Esophagus squamous epithelium (tissue), 4 donors: ENCODE data around the gene PLPP7.

Experiments
- POLR2A ChIP-seq, 4 donors: fragments of 450-650 bp; IDR thresholded peaks; one replicate each; pipeline ENCODE4 v1.6.1; 2017; ENCODE audit warnings: antibody characterized with exemption in 4 of 4, mild to moderate bottlenecking in 4 of 4, moderate library complexity in 3 of 4
- TF ChIP-seq, protein P1 (sequence below), 6 experiments: fragments of 450-650 bp in 4 of 6; fragments of 200-600 bp in 2 of 6; sonication (generic) in 2 of 6; IDR thresholded peaks; one replicate each; pipeline ENCODE4 v1.5.1; 2016 to 2019; ENCODE audit warnings: antibody characterized with exemption in 6 of 6, mild to moderate bottlenecking in 4 of 6, moderate library complexity in 4 of 6

DNA sequence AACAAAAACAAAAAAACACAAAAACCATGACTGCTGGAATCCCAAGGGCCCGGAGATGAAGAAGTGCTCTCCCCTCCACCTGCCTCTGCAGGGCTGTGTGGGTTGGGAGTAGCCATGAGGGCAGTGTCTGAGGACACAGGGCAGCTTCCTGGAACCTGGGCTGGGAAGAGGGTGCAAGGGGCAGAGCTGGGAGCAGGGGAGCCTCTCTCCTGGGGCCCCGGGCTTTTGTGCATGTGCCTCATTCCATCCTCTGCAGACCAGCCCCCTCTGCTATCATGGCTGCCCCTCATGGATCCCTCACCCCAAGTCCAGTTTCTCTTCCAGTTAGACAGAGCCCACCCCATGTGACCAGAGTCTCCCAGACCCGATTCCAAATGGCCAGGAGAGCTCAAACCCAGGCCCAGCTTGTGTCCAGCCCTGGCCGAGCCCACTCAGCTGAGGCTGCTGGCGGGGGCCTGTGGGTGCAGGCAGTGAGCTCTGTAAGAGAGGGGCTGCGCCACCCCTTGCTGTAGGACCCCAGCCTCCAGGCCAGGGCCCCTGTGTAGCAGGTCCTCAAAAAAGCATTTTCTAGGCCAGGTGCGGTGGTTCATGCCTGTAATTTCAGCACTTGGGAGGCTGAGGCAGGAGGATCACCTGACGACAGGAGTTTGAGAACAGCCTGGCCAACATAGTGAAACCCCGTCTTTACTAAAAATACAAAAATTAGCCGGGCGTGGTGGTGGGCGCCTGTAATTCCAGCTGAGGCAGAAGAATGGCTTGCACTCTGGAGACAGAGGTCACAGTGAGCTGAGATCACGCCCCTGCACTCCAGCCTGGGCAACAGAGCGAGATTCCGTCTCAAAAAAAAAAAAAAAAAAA, 44.5 kb downstream of the PLPP7 start:
- TF ChIP-seq POLR2A (IDR thresholded peaks at IDR 0.05), result no peak
- TF ChIP-seq, protein P1, sequence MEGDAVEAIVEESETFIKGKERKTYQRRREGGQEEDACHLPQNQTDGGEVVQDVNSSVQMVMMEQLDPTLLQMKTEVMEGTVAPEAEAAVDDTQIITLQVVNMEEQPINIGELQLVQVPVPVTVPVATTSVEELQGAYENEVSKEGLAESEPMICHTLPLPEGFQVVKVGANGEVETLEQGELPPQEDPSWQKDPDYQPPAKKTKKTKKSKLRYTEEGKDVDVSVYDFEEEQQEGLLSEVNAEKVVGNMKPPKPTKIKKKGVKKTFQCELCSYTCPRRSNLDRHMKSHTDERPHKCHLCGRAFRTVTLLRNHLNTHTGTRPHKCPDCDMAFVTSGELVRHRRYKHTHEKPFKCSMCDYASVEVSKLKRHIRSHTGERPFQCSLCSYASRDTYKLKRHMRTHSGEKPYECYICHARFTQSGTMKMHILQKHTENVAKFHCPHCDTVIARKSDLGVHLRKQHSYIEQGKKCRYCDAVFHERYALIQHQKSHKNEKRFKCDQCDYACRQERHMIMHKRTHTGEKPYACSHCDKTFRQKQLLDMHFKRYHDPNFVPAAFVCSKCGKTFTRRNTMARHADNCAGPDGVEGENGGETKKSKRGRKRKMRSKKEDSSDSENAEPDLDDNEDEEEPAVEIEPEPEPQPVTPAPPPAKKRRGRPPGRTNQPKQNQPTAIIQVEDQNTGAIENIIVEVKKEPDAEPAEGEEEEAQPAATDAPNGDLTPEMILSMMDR (IDR thresholded peaks at IDR 0.05), result no peak
